T-helper 1 cell treated with Interleukin-12 subunit alpha and Interleukin-12 subunit beta and Interleukin-4 antibody, amounts not matched to agents 30 ng/mL and 1 ng/mL, for 36 hours (primary cell): ENCODE measurements around the gene LCMT1. TPM values are rescaled to one million over a fixed set of nuclear protein-coding genes. Genes with fewer than 3 reads are reported as not detected.
"Not testable (repeated sequence)": the region's sequence is repeated elsewhere in the genome, so short reads cannot be mapped to it uniquely, and the experiment has no call there.

Source experiments
- intact Hi-C: fragments of 100-400 bp; cut with micrococcal nuclease; formaldehyde crosslinking; loops from one replicate; pipeline ENCODE4 v1.15.1; 2024
- total RNA-seq: library from RNA; stranded (reverse); gene quantifications from 2 replicates; pipeline ENCODE4 v1.2.3, GENCODE V29; 2022

The LCMT1 gene
- total RNA-seq, 1 donor from 2014 or later = 36.8 TPM

- intact Hi-C loops = no loop called here
Measured at GRCh38 chr16:25135254-25135878, 23.8 kb downstream of the LCMT1 start.

- intact Hi-C loops = no loop called here
Measured at GRCh38 chr16:25138130-25138529, 26.6 kb downstream of the LCMT1 start.

GRCh38 chr16:25140459-25140858, 28.9 kb downstream of the LCMT1 start:
- intact Hi-C loops = no loop called here

GRCh38 chr16:25141648-25142047, 30.1 kb downstream of the LCMT1 start:
- intact Hi-C loops = no loop called here

- intact Hi-C loops = no loop called here
Measured at GRCh38 chr16:25143928-25144327, 32.4 kb downstream of the LCMT1 start.

- intact Hi-C loops = no loop called here
Measured at GRCh38 chr16:25148568-25149215, 37.1 kb downstream of the LCMT1 start.

GRCh38 chr16:25151996-25152395, 40.5 kb downstream of the LCMT1 start:
- intact Hi-C loops = no loop called here

- intact Hi-C loops = no loop called here
Measured at GRCh38 chr16:25155553-25156460, 44.3 kb downstream of the LCMT1 start.

- intact Hi-C loops = no loop called here
Measured at GRCh38 chr16:25157271-25157875, 45.8 kb downstream of the LCMT1 start.

GRCh38 chr16:25158401-25158800, 46.9 kb downstream of the LCMT1 start:
- intact Hi-C loops = no loop called here

GRCh38 chr16:25161753-25162367, 50.3 kb downstream of the LCMT1 start:
- intact Hi-C loops = no loop called here

GRCh38 chr16:25163683-25164082, 52.1 kb downstream of the LCMT1 start:
- intact Hi-C loops = no loop called here

GRCh38 chr16:25165284-25165683, 53.7 kb downstream of the LCMT1 start:
- intact Hi-C loops = no loop called here

GRCh38 chr16:25167920-25168319, 56.4 kb downstream of the LCMT1 start:
- intact Hi-C loops = not testable (repeated sequence)

- intact Hi-C loops = no loop called here
Measured at GRCh38 chr16:25171390-25171789, 59.8 kb downstream of the LCMT1 start.

GRCh38 chr16:25172831-25173230, 61.3 kb downstream of the LCMT1 start:
- intact Hi-C loops = no loop called here

- intact Hi-C loops = no loop called here
Measured at GRCh38 chr16:25174285-25174684, 62.7 kb downstream of the LCMT1 start.

GRCh38 chr16:25176136-25176535, 64.6 kb downstream of the LCMT1 start:
- intact Hi-C loops = no loop called here

- intact Hi-C loops = no loop called here
Measured at GRCh38 chr16:25177512-25177830, 65.9 kb downstream of the LCMT1 start.

GRCh38 chr16:25177831-25178688, 66.5 kb downstream of the LCMT1 start:
- intact Hi-C loops = no loop called here

GRCh38 chr16:25181236-25181635, 69.7 kb downstream of the LCMT1 start:
- intact Hi-C loops = not testable (repeated sequence)
